ENCODE measurements around the gene TLX1.

GRCh38 chr10:101097881-101098280, 33.2 kb upstream of the TLX1 start:
- no peak for TF ChIP-seq TEAD4 (IDR thresholded peaks at IDR 0.05)
- no peak for TF ChIP-seq REST (IDR thresholded peaks at IDR 0.05; ENCODE audit: low read depth)
- no peak for TF ChIP-seq NFIC (IDR thresholded peaks at IDR 0.05)
- no peak for TF ChIP-seq EP300 (IDR thresholded peaks at IDR 0.05; ENCODE audit: borderline replicate concordance)
- no peak for TF ChIP-seq EGR1 (IDR thresholded peaks at IDR 0.05)
- TF ChIP-seq CEBPB (IDR thresholded peaks at IDR 0.05): no peak
- no peak for TF ChIP-seq TCF12 (IDR thresholded peaks at IDR 0.05; ENCODE audit: low read depth)
- TF ChIP-seq MAX (IDR thresholded peaks at IDR 0.05): no peak
- no peak for TF ChIP-seq YY1 (IDR thresholded peaks at IDR 0.05; ENCODE audit: low read depth)
- TF ChIP-seq ZBTB7A (IDR thresholded peaks at IDR 0.05; ENCODE audit: low read depth): no peak
- no peak for TF ChIP-seq RAD21 (IDR thresholded peaks at IDR 0.05; ENCODE audit: low read depth)

All from Ishikawa (cell line).